ENCODE measurements around the gene TAF13.

TAF13 gene

GRCh38 chr1:109075531-109076490 is at the start of gene TAF13:
Gene TAF13, minus strand, starts transcription at chr1:109076003. Its CDS starts 56 bp downstream, at chr1:109075947.
- peak; percentile 94 for FAIRE-seq

DNA sequence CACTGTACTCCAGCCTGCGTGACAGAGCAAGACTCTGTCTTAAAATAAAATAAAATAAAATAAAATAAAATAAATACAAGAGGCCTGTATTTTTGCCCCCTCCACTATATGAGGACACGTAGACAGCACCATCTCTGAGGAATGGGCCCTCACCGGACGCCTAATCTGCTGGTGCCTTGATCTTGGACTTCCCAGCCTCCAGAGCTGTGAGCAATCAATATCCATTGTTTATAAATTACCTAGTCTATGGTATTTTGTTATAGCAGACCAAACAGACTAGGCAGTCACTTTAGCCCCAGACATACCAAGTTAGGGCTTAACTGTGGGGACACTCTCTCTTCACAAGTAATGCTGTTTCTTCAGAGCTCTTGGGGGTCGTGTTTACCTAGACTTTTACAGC is 44.6 kb upstream of the TAF13 start:
- no peak for FAIRE-seq

- no peak for FAIRE-seq
Measured at GRCh38 chr1:109118089-109118488, 42.3 kb upstream of the TAF13 start.

DNA sequence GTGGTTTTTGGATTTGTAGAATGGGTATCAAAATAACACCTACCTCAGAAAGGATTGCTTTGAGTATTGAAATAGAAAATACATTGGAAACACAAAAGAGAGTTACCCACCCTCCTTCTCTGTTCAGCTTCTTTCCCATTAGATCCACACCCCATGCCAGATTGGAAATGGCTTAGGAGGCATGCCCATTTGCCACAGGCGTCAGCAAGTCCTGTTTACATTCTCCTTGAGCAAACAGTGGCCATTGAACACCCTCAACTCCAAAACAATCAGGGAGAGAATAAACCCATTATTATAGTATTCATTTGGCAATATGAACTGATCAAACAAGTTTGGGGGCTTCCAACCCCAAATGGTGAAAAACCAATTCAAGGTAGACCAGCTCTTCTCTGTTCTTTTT is 40.5 kb upstream of the TAF13 start:
- FAIRE-seq, result no peak

GRCh38 chr1:109115685-109116084 is 39.9 kb upstream of the TAF13 start:
- no peak for FAIRE-seq

- no peak for FAIRE-seq
Measured at GRCh38 chr1:109114342-109114674, 38.5 kb upstream of the TAF13 start.

DNA sequence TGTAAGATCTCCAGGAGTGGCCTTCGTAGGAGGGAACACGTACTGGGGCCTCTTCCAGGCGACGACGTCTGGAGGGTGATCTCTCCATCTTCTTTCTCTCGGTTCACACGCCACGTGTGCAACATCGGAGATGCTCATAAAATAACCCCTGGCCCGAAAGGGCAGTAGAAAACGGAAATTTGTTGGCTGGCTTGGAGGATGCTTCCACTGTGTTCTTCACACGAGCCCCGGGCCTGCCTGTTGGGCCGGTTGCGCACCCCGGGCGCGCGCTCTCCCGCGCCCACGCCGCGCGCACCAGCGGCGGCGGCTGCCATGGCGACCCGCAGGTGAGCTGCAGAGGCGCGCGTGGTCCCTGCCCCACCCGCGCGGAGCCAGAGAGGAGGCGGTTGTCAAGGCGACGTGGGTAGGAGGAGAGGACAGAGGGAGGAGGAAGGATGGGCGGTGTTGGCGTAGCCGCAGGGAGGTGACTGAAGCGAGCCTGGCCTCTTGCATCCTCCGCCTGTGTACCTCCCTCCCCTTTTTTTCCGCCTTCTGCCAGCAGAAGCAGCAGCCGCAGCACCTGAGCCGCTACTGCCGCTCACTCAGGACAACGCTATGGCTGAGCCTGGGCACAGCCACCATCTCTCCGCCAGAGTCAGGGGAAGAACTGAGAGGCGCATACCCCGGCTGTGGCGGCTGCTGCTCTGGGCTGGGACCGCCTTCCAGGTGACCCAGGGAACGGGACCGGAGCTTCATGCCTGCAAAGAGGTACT is 38.0 kb upstream of the TAF13 start, which contains the start of gene ELAPOR1:
Gene ELAPOR1, plus strand, starts transcription at position 526 of the 752 bp plus-strand sequence. Its CDS starts 69 bp downstream, at position 595.
- no peak for FAIRE-seq

DNA sequence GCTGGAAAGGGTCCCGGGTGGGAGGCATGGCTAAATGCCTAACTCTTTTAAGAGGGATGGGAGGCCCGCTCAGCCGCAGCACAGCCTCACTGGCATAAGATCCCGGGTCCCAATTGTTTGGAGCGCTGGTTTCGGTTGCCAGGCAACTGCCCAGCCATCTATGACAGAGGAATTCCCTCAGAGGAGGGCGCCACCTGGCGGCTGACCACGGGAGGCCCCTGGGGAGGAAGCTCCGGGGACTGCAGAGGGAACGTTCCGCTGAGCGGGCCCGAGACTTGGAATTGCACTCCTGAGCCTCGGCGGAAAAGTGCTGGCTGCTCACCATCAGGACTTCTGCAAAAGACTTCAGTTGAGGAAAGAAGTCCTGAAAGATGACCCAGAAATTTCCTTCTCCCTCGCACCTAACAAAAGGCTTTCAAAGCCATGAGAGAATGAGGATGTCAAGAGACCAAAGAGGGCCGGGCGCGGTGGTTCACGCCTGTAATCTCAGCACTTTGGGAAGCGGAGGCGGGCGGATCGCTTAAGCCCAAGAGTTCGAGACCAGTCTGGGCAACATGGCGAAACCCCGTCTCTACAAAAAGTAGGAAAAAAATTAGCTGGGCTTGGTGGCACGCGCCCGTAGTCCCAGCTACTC is 37.0 kb upstream of the TAF13 start:
- FAIRE-seq, result no peak

DNA sequence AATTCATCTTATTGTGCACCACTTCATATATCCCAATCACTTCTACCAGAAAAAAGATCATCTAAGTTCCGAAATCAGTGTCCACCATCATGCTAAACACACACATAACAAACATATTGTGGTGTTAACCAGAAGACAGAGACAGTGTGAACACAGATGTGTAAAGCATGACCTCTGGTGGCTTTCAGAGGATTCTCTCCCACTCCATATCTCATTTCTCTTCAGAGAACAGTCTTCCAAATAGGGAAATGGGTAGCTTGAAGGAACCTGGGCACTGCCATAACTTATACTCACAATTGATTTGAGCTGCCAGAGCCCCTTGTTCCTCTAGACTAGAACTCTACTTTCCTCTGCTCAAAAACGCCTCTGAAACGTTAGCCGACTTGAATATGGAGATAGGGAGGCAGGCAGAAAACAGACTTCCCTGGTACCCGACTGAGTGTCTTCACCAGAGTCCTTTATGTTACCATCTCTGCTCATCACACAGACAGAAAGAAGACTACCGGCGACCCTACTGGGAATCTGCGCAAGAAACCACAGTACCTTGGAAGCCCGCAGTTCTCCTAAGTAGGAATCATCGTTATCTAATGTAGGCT is 36.4 kb upstream of the TAF13 start:
- FAIRE-seq, result no peak

GRCh38 chr1:109111386-109112055 is 35.7 kb upstream of the TAF13 start:
- no peak for FAIRE-seq

DNA sequence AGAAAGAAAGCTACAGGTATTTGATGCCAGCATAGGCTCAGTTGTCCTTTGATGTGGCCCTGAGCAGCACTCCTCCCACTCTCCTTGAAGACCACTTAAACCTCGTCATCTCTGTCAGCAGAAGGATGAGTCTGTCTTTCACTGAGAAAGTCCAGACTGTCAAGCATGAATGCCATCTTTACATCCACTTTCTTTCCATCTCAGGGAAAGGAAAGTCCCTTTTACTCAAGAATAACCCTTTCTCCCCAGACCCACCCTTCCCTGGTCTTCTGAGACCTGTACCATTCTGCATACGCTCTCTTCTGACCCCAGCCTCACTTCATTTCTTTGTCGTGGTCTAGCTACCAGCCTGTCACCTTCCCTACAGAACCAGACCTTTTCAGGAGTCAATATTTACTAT is 34.1 kb upstream of the TAF13 start:
- no peak for FAIRE-seq

- FAIRE-seq, result no peak
Measured at GRCh38 chr1:109107785-109108184, 32.0 kb upstream of the TAF13 start.

DNA sequence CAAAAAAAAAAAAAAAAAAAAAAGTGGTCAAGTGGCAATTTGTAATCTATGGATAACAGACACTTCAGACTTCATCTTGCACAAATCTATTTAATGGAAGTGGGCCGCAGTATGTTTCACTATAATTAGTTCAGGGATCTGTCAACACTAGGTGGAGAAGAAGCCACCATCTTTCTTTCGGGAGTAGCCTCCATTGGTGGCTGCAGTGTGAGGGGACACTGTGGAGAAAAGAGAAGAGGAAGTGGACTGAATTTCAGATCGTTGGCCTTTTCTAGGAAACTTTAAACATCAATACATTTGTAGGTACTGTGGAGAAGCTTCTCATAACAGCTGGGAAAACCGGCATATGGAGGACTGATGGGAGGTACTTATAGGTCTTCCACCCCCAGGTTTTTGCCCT is 30.1 kb upstream of the TAF13 start:
- FAIRE-seq, result no peak

GRCh38 chr1:109104364-109105151 is 28.8 kb upstream of the TAF13 start:
- FAIRE-seq, result no peak

- peak; percentile 96 for FAIRE-seq
Measured at GRCh38 chr1:109099938-109100773, 24.4 kb upstream of the TAF13 start.

GRCh38 chr1:109096120-109096519 is 20.3 kb upstream of the TAF13 start:
- no peak for FAIRE-seq

DNA sequence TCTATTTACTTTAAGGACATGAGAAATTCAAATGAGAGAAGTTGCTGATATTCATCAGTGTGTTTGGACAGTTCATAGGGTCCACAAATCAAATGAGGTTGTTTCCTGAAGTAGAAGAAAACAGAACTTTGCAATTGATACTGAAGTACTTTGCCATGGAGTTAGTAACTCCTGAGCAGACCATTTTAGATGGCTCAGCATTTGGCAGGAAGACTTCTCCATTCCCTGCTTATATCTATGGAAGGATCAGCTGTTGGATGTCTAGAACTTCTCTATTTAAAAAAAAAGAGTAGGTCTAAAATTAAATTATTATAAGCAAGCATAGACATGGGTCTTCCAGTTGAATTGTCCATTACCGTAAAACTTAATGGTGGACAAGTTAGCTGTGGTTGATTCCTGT is 19.8 kb upstream of the TAF13 start:
- no peak for FAIRE-seq

DNA sequence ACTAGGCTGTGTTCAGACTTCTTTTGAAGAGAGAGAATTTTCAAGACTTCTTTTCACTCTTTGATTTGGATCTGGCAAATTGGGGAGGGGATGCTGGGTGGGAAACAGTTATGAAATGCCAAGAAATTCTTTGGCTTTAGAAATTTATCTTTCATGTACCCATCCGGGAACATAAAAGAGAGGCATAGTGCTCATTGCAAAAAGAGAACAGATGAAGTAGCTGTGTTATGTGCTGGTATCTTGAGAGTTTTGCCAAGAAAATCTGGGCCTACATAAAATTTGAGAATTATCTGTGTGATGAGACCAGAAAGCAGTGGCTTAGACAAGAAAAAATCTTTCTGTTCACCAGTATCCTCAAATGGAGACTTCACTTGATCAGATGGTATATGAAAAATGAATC is 19.1 kb upstream of the TAF13 start:
- no peak for FAIRE-seq

- no peak for FAIRE-seq
Measured at GRCh38 chr1:109094377-109094803, 18.6 kb upstream of the TAF13 start.

DNA sequence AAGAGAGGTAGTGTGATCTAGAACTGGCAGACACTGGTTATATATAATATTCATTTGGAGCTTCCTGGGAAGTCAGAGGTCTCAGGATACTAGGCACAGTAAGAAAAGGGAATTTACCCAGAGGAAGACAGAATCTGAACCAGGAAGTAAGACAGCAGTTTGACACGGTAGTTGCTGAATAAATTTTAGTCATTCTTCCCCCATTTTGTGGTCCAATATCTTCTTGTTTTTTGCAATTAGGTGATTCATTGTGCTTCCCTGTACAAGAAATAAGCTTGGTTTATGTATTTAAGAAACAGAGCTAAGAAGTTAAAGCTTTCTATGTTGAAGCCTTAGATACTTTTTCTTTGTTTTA is 16.0 kb upstream of the TAF13 start:
- FAIRE-seq, result no peak
